K562 (cell line): ENCODE measurements around the gene TBC1D16. TPM values are rescaled to one million over a fixed set of nuclear protein-coding genes. Genes with fewer than 3 reads are reported as not detected.
A peak's percentile ranks its signal among the peaks of the same experiment; 100 is the strongest.

Experiments
- ATAC-seq: fragments of 200-7000 bp; cut with Tn5 transposase; 3 replicates; pipeline ENCODE4 v1.9.1; 2020; ENCODE audit warnings: moderate library complexity
- BruUV-seq: library from RNA; stranded (reverse); fragments of 400-500 nt; replicated peaks from 2 replicates; lab custom pipeline; 2021; lab: Mats Ljungman, UMichigan
- CTCF ChIA-PET: fragments of 300-600 bp; formaldehyde crosslinking; extraction: SDS; loops from one replicate; lab custom pipeline; 2021; ENCODE audit warnings: low intra/inter-chr PET ratio; lab: Yijun Ruan, JAX
- POLR2A ChIA-PET: fragments of 300-600, 350-650 bp; sonication (Branson Sonifier 250); formaldehyde crosslinking; extraction: SDS; loops from one replicate; lab custom pipeline; 2021; ENCODE audit warnings: antibody characterized with exemption, inconsistent platforms; lab: Yijun Ruan, JAX
- DNase-seq, 4 experiments: peaks; one replicate each; pipeline versions ENCODE4 v3.0.0 to v3.0.0-alpha.2; 2011 to 2018; ENCODE audit warnings: low spot score in 3 of 4, mixed read lengths in 3 of 4; ENCODE audit errors: extremely low read depth in 1 of 4
- FAIRE-seq: peaks from 2 replicates; lab custom pipeline; 2011; peaks lifted over from hg19 to GRCh38; lab: Jason Lieb, UNC
- H2AFZ ChIP-seq: 2 replicates; pipeline ENCODE4 v1.6.0; 2011; ENCODE audit warnings: low read depth, low read length, control low read depth, inconsistent platforms
- H3K27ac ChIP-seq: fragments of 200-600 bp; 3 replicates; pipeline ENCODE4 v1.8.0; 2011; ENCODE audit warnings: low read depth, mild to moderate bottlenecking, control low read depth, inconsistent platforms, low read length, moderate library complexity, mixed read lengths; ENCODE audit errors: extremely low read depth
- H3K27me3 ChIP-seq, 2 experiments: fragments of 300-600 bp in 1 of 2; 2 replicates in 1 of 2; 3 replicates in 1 of 2; pipeline versions ENCODE4 v1.6.0 to v1.8.0; 2011; ENCODE audit warnings: inconsistent platforms in 2 of 2, low read length in 2 of 2, mild to moderate bottlenecking in 1 of 2, mixed read lengths in 1 of 2, moderate library complexity in 1 of 2; ENCODE audit not compliant: control insufficient read depth in 2 of 2, insufficient read depth in 2 of 2
- H3K36me3 ChIP-seq: fragments of 300-600 bp; 3 replicates; pipeline ENCODE4 v1.8.0; 2011; ENCODE audit warnings: mild to moderate bottlenecking, low read length, inconsistent platforms; ENCODE audit not compliant: control insufficient read depth, insufficient read depth
- H3K4me1 ChIP-seq, 2 experiments: fragments of 200-600 bp in 1 of 2; replicated peaks in 1 of 2; 2 replicates in 1 of 2; 3 replicates in 1 of 2; pipeline versions ENCODE4 v1.5.1 to v1.8.0; 2011; ENCODE audit warnings: inconsistent platforms in 2 of 2, low read length in 2 of 2, mild to moderate bottlenecking in 1 of 2, mixed read lengths in 1 of 2, moderate library complexity in 1 of 2; ENCODE audit not compliant: control insufficient read depth in 2 of 2, insufficient read depth in 2 of 2
- H3K4me2 ChIP-seq: 2 replicates; pipeline ENCODE4 v1.6.1; 2011; ENCODE audit warnings: low read length, control low read depth, inconsistent platforms, mixed read lengths; ENCODE audit not compliant: insufficient read depth
- H3K4me3 ChIP-seq: fragments of 200-600 bp; sonication (generic), shearing (Covaris generic); 2 replicates; pipeline ENCODE4 v1.5.1; 2016; ENCODE audit warnings: control low read depth, inconsistent platforms
- H3K79me2 ChIP-seq: fragments of 200-600 bp; 3 replicates; pipeline ENCODE4 v1.8.0; 2011; ENCODE audit warnings: low read length, inconsistent platforms; ENCODE audit not compliant: control insufficient read depth, insufficient read depth
- H3K9ac ChIP-seq, 2 experiments: 2 replicates each; pipeline versions ENCODE4 v1.6.0 to v1.6.1; 2011; ENCODE audit warnings: low read depth in 2 of 2, low read length in 2 of 2, control low read depth in 1 of 2, inconsistent platforms in 1 of 2, mild to moderate bottlenecking in 1 of 2, mixed read lengths in 1 of 2; ENCODE audit not compliant: insufficient read depth in 1 of 2
- H3K9me1 ChIP-seq: one replicate; pipeline ENCODE4 v1.6.0; 2011; ENCODE audit warnings: inconsistent platforms, mild to moderate bottlenecking, low read length, moderate library complexity; ENCODE audit not compliant: control insufficient read depth, insufficient read depth
- H3K9me3 ChIP-seq: replicated peaks from 2 replicates; pipeline ENCODE4 v1.5.1; 2011; ENCODE audit warnings: low read depth, low read length, inconsistent platforms; ENCODE audit not compliant: control insufficient read depth, insufficient read depth
- H4K20me1 ChIP-seq: replicated peaks from 2 replicates; pipeline ENCODE4 v1.6.1; 2011; ENCODE audit warnings: low read length, inconsistent platforms, mixed read lengths; ENCODE audit not compliant: control insufficient read depth, insufficient read depth
- BRCA1 ChIP-seq, 2 experiments: fragments of 450-650 bp in 1 of 2; sonication (generic) in 1 of 2; formaldehyde crosslinking in 1 of 2; IDR thresholded peaks; 2 replicates each; pipeline versions ENCODE4 v1.5.0 to v1.6.1; 2017 to 2020; ENCODE audit warnings: mild to moderate bottlenecking in 1 of 2, missing genetic modification reagents in 1 of 2
- NBN ChIP-seq: fragments of 450-650 bp; IDR thresholded peaks from 2 replicates; pipeline ENCODE4 v1.6.1; 2016; ENCODE audit warnings: low read depth, mild to moderate bottlenecking
- TEAD1 ChIP-seq, 2 experiments: fragments of 450-650 bp in 1 of 2; sonication (generic) in 1 of 2; formaldehyde crosslinking; IDR thresholded peaks; 2 replicates each; pipeline versions ENCODE4 v1.4.0 to v1.8.0; 2020 to 2022; ENCODE audit warnings: mild to moderate bottlenecking in 2 of 2, missing genetic modification reagents in 1 of 2
- WGBS: fragments of 100-300 bp; shearing (Covaris generic); methylation state at CpG from one replicate; pipeline ENCODE4 v1.1.6; 2016; ENCODE audit warnings: low coverage, mixed read lengths; ENCODE audit not compliant: insufficient coverage; ENCODE audit errors: missing lambda C conversion rate; 5-methylcytosine and 5-hydroxymethylcytosine counted together
- in situ Hi-C: fragments of 300-500 bp; cut with MboI; formaldehyde crosslinking; loops from 4 replicates; pipeline ENCODE4 v1.15.0; 2018; ENCODE audit warnings: inconsistent platforms, mixed read lengths
- intact Hi-C: fragments of 100-400 bp; cut with micrococcal nuclease; formaldehyde crosslinking; loops from 2 replicates; pipeline ENCODE4 v1.14.2; 2022
- polyA plus RNA-seq, 8 experiments: library from polyadenylated mRNA; depleted of rRNA in 4 of 8; stranded (reverse) in 5 of 8; unstranded in 3 of 8; fragments of >200 nt; fragmentation: Nextera tagmentation in 2 of 8; fragmentation: Illumina TruSeq in 1 of 8; extraction: Ambion mirVana in 2 of 8; extraction: Trizol in 1 of 8; gene quantifications; 2 replicates each; pipeline versions ENCODE4 v1.2.1 to v1.2.3, GENCODE V29; 2011 to 2014; ENCODE audit warnings: inconsistent platforms in 1 of 8, missing spikeins in 1 of 8
- total RNA-seq, 7 experiments: library from RNA; depleted of rRNA in 6 of 7; stranded (reverse); fragments of >200 nt in 6 of 7; fragmentation: Illumina TruSeq in 2 of 7; extraction: Trizol in 2 of 7; gene quantifications; 2 replicates each; pipeline versions ENCODE4 v1.2.1 to v1.2.3, GENCODE V29; 2011 to 2021; ENCODE audit warnings: low replicate concordance in 1 of 7
- TF ChIP-seq, protein P1 (sequence below): sonication (generic); formaldehyde crosslinking; IDR thresholded peaks from 2 replicates; pipeline ENCODE4 v1.8.0; 2022; ENCODE audit warnings: missing genetic modification reagents, mild to moderate bottlenecking, moderate library complexity, borderline replicate concordance

The TBC1D16 gene
- total and polyA plus RNA-seq, 9 of the 15 experiments (the other 6 are each of a cell fraction or from before 2014, with no cell fraction given), result 0.01 to 0.20 (median 0.03) TPM; not detected in 1

DNA sequence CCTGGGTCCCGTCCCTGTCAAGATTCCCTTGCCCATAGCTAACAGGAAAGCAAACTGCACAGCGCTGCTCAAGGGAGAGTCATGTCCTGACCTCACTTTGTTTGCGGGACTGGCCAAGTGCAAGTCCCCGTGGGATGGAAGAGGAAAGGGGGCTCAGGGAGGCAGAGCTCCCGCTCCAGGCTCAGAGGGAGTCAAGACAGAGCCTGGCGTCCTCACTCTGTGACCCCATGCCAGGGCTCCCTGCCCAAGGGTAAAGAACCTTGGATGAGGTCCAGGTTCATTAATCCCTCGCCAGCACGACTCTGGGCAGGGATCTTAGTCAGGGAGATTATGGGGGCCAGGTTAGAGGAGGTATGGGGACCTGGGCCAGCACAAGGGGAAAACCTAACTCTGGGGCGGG, 145.0 kb downstream of the TBC1D16 start:
- Histone ChIP-seq H4K20me1 (peaks cover 10% of the 10 kb centered on the region), H3K27ac (no peak overlapping the region), H3K4me2 (no peak overlapping the region), H2AFZ (no peak overlapping the region), H3K9ac (no peak overlapping the region), H3K27me3 (peaks cover 30 to 63% of the 10 kb centered on the region in 2 experiments; a peak in 4 of 5 replicates), H3K4me1 (no peaks in the 10 kb centered on the region; a peak in 1 of 5 replicates), H3K79me2 (no peaks in the 10 kb centered on the region), H3K9me1 (no peaks in the 10 kb centered on the region), H3K36me3 (no peaks in the 10 kb centered on the region), H3K4me3 (no peak overlapping the region), H3K9me3 (no peaks in the 10 kb centered on the region)
- intact Hi-C loops (no loop called here), in situ Hi-C loops (no loop called here)
- DNase-seq (no peak), FAIRE-seq (no peak), ATAC-seq (no peak)
- ChIA-PET POLR2A (interaction anchor here (0.6 to 1.6 kb wide), 4 partner anchors 23 to 613 kb away, joined by 3 to 5 read pairs (median 4); no protein-coding TSS in a partner anchor), CTCF (no interaction called here)
- TF ChIP-seq TEAD1 (CRISPR knock-in tag; IDR thresholded peaks at IDR 0.05) (0 out of 4 replicates have a peak, but pooled peaks of 1 of the 2 experiments have one; percentile 23), BRCA1 (IDR thresholded peaks at IDR 0.05) (no peak), BRCA1 (CRISPR knock-in tag; IDR thresholded peaks at IDR 0.05) (no peak)
- WGBS, result 6% methylated on average over 9 of the region's 9 CpGs
- BruUV-seq, result no TSS peak

DNA sequence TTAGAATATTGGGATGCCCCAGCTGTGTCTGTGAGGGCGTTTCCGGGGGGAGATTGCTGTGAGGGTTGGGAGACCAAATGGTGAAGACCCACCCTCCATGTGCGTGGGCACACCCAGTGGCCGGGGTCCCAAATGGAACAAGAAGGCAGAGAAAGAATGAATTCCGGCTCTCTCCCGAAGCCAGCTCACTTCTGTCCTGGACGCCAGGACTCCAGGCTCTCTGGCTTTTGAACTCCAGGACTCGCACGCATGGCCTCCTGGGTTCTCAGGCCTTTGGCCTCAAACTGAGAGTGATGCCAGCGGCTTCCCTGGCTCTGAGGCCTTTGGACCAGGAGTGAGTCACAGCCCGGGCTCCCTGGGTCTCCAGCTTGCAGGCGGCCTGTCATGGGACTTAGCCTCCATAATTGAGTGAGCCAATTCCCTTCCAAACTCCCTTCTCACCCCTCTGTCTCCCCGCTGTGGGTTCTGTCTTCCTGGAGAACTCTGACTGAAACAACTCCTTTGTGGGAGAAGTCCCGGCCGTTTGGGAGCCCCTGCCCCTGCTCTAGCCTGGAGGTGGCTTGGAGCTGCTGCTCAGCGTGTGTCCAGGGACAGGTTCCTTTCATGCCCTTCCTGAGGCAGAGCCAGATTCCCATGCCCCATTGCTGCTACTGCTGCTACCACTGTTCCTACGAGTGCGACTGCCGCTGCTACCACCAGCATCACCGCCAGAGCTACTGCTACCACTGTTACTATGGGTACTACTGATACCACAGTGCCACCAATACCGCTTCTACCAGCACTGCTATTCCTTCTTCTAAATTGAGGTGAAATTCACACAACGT, 146.6 kb downstream of the TBC1D16 start:
- DNase-seq, result no peak

More for the DNA sequence above, 146.6 kb downstream of the TBC1D16 start:
- H3K36me3 ChIP-seq, result no peaks in the 10 kb centered on the region
- no peaks in the 10 kb centered on the region for H3K9me3 ChIP-seq
- H3K79me2 ChIP-seq, result no peaks in the 10 kb centered on the region
- in situ Hi-C loops, result no loop called here
- ATAC-seq (no peak), FAIRE-seq (no peak)
- BruUV-seq, result no TSS peak
- intact Hi-C loops, result no loop called here
- H4K20me1 ChIP-seq, result peaks cover 10% of the 10 kb centered on the region
- H3K4me2 ChIP-seq, result no peak overlapping the region
- ChIA-PET CTCF (no interaction called here), POLR2A (interaction anchor here (0.7 to 2.2 kb wide), 3 partner anchors 10 to 738 kb away, joined by 3 to 7 read pairs (median 4); no protein-coding TSS in a partner anchor)
- H3K4me1 ChIP-seq, result no peaks in the 10 kb centered on the region; a peak in 1 of 5 replicates
- WGBS, result 7% methylated on average over 22 of the region's 22 CpGs
- H3K27me3 ChIP-seq, result peaks cover 32 to 63% of the 10 kb centered on the region in 2 experiments; a peak in 4 of 5 replicates
- no peak overlapping the region for H2AFZ ChIP-seq
- no peak overlapping the region for H3K4me3 ChIP-seq
- H3K27ac ChIP-seq, result no peak overlapping the region
- TF ChIP-seq, protein P1, sequence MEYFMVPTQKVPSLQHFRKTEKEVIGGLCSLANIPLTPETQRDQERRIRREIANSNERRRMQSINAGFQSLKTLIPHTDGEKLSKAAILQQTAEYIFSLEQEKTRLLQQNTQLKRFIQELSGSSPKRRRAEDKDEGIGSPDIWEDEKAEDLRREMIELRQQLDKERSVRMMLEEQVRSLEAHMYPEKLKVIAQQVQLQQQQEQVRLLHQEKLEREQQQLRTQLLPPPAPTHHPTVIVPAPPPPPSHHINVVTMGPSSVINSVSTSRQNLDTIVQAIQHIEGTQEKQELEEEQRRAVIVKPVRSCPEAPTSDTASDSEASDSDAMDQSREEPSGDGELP (CRISPR knock-in tag), result no peak
- TF ChIP-seq NBN, result no peak
- peak overlapping the region in 1 of 2 experiments; percentile 43; a peak in 1 of 4 replicates for H3K9ac ChIP-seq
- H3K9me1 ChIP-seq, result no peaks in the 10 kb centered on the region
